Mammary epithelial cell (primary cell): ENCODE results near the gene ARHGEF12.

ENCODE experiments used
- CTCF ChIP-seq, 2 donors: IDR thresholded peaks in 1 of 2; conservative IDR thresholded peaks in 1 of 2; 2 replicates each; pipeline ENCODE4 v1.5.1; 2011 to 2012; ENCODE audit warnings: inconsistent platforms in 2 of 2, low read length in 2 of 2, mild to moderate bottlenecking in 2 of 2, control low read depth in 1 of 2, low read depth in 1 of 2; ENCODE audit not compliant: insufficient read depth in 1 of 2; ENCODE audit errors: extremely low read depth in 1 of 2
- EZH2 ChIP-seq: IDR thresholded peaks from 2 replicates; pipeline ENCODE4 v1.6.1; 2012; ENCODE audit warnings: low read length, inconsistent platforms, borderline replicate concordance

GRCh38 chr11:120384476-120384875 lies 48.3 kb downstream of the ARHGEF12 start:
- TF ChIP-seq CTCF (conservative IDR thresholded peaks at IDR 0.05 in 1 of 2, IDR thresholded peaks at IDR 0.05 in 1 of 2; ENCODE audit: extremely low read depth in 1 of 2, insufficient read depth in 1 of 2, low read depth in 1 of 2, low read length in 2 of 2): no peak
- TF ChIP-seq EZH2: no peak
